GM12878 (cell line): ENCODE results near the gene SH2D5. TPM values are rescaled to one million over a fixed set of nuclear protein-coding genes. Genes with fewer than 3 reads are reported as not detected.

Source experiments
- ATAC-seq: fragments of 200-7000 bp; cut with Tn5 transposase; 3 replicates; pipeline ENCODE4 v1.9.1; 2020; ENCODE audit warnings: mild to moderate bottlenecking, moderate library complexity
- BruUV-seq: library from RNA; stranded (reverse); fragments of 400-500 nt; replicated peaks from 2 replicates; lab custom pipeline; 2021; lab: Mats Ljungman, UMichigan
- CTCF ChIA-PET: fragments of 300-600 bp; sonication (Branson Sonifier 250); formaldehyde crosslinking; extraction: SDS; loops from one replicate; lab custom pipeline; 2021; ENCODE audit warnings: inconsistent platforms; lab: Yijun Ruan, JAX
- POLR2A ChIA-PET: fragments of 350-600 bp; formaldehyde crosslinking; extraction: SDS; loops from one replicate; lab custom pipeline; 2021; ENCODE audit warnings: inconsistent platforms; lab: Charles Lee
- RAD21 ChIA-PET: fragments of 300-600 bp; sonication (Branson Sonifier 250); formaldehyde crosslinking; loops from one replicate; lab custom pipeline; 2023; ENCODE audit warnings: antibody characterized with exemption; ENCODE audit not compliant: unreplicated experiment; lab: Charles Lee
- SMC1A ChIA-PET: fragments of 300-600 bp; sonication (Branson Sonifier 250); formaldehyde crosslinking; loops from one replicate; lab custom pipeline; 2023; ENCODE audit not compliant: unreplicated experiment, uncharacterized antibody; lab: Charles Lee
- DNase-seq: peaks from one replicate; pipeline ENCODE4 v3.0.0-alpha.2; 2011; ENCODE audit warnings: low read depth, low spot score
- FAIRE-seq: peaks from 3 replicates; lab custom pipeline; 2011; peaks lifted over from hg19 to GRCh38; lab: Jason Lieb, UNC
- H2AFZ ChIP-seq: 2 replicates; pipeline ENCODE4 v1.6.0; 2011; ENCODE audit warnings: low read depth, low read length, control low read depth; ENCODE audit not compliant: control insufficient read depth
- H3K27ac ChIP-seq: 2 replicates; pipeline ENCODE4 v1.5.1; 2011; ENCODE audit warnings: control low read depth; ENCODE audit not compliant: control insufficient read depth, insufficient read depth
- H3K27me3 ChIP-seq, 2 experiments: replicated peaks in 1 of 2; 2 replicates each; pipeline versions ENCODE4 v1.6.0 to v1.6.1; 2011; ENCODE audit warnings: low read length in 1 of 2; ENCODE audit not compliant: control insufficient read depth in 2 of 2, insufficient read depth in 2 of 2
- H3K36me3 ChIP-seq, 2 experiments: 2 replicates each; pipeline ENCODE4 v1.5.1; 2011; ENCODE audit warnings: low read length in 1 of 2; ENCODE audit not compliant: control insufficient read depth in 2 of 2, insufficient read depth in 2 of 2
- H3K4me1 ChIP-seq: 2 replicates; pipeline ENCODE4 v1.6.1; 2011; ENCODE audit warnings: mild to moderate bottlenecking, low read length, moderate library complexity, mixed read lengths; ENCODE audit not compliant: control insufficient read depth, insufficient read depth
- H3K4me2 ChIP-seq: 2 replicates; pipeline ENCODE4 v1.6.0; 2011; ENCODE audit warnings: control low read depth; ENCODE audit not compliant: control insufficient read depth, insufficient read depth
- H3K4me3 ChIP-seq: fragments of 200-600 bp; sonication (generic); 2 replicates; pipeline ENCODE4 v1.5.1; 2016
- H3K79me2 ChIP-seq: 2 replicates; pipeline ENCODE4 v1.6.0; 2011; ENCODE audit warnings: low read length; ENCODE audit not compliant: control insufficient read depth, insufficient read depth
- H3K9ac ChIP-seq: 2 replicates; pipeline ENCODE4 v1.8.0; 2011; ENCODE audit warnings: low read length, control low read depth, mixed read lengths; ENCODE audit not compliant: control insufficient read depth, insufficient read depth
- H3K9me3 ChIP-seq: replicated peaks from 3 replicates; pipeline ENCODE4 v1.5.1; 2011; ENCODE audit warnings: mild to moderate bottlenecking, low read length; ENCODE audit not compliant: control insufficient read depth, insufficient read depth
- H4K20me1 ChIP-seq: 2 replicates; pipeline ENCODE4 v1.6.0; 2011; ENCODE audit not compliant: control insufficient read depth, insufficient read depth
- BACH1 ChIP-seq: fragments of 450-650 bp; IDR thresholded peaks from 2 replicates; pipeline ENCODE4 v1.6.1; 2017; ENCODE audit warnings: mild to moderate bottlenecking, borderline replicate concordance
- EED ChIP-seq: sonication (generic); IDR thresholded peaks from 2 replicates; pipeline ENCODE4 v1.6.1; 2016; ENCODE audit warnings: antibody characterized with exemption, low read depth
- FOXK2 ChIP-seq: fragments of 450-650 bp; IDR thresholded peaks from 2 replicates; pipeline ENCODE4 v1.6.1; 2017; ENCODE audit warnings: mild to moderate bottlenecking, moderate library complexity
- HDAC6 ChIP-seq: fragments of 200-600 bp; sonication (generic); IDR thresholded peaks from one replicate; pipeline ENCODE4 v1.8.0; 2017; ENCODE audit warnings: antibody characterized with exemption; ENCODE audit not compliant: unreplicated experiment
- NFYA ChIP-seq: IDR thresholded peaks from 2 replicates; pipeline ENCODE4 v1.6.1; 2011; ENCODE audit warnings: low read depth, mild to moderate bottlenecking, low read length, improper control_type of control experiment, borderline replicate concordance
- NR2C1 ChIP-seq: fragments of 450-650 bp; IDR thresholded peaks from 2 replicates; pipeline ENCODE4 v1.6.1; 2017; ENCODE audit warnings: antibody characterized with exemption, mild to moderate bottlenecking, moderate library complexity
- ZSCAN29 ChIP-seq: fragments of 450-650 bp; IDR thresholded peaks from 2 replicates; pipeline ENCODE4 v1.6.1; 2017; ENCODE audit warnings: mild to moderate bottlenecking, moderate library complexity
- WGBS: methylation state at CpG from one replicate; pipeline ENCODE4 v1.1.6; 2016; ENCODE audit warnings: low lambda C conversion rate; ENCODE audit not compliant: insufficient replicate concordance, insufficient coverage; ENCODE audit errors: missing lambda C conversion rate; 5-methylcytosine and 5-hydroxymethylcytosine counted together
- in situ Hi-C: fragments of 300-500 bp; cut with MboI; formaldehyde crosslinking; loops from 9 replicates; pipeline ENCODE4 v1.14.3; 2018; ENCODE audit warnings: mixed read lengths
- intact Hi-C: fragments of 100-400 bp; cut with micrococcal nuclease; formaldehyde crosslinking; loops from one replicate; pipeline ENCODE4 v1.14.2; 2022; ENCODE audit not compliant: unreplicated experiment
- polyA plus RNA-seq, 11 experiments: library from polyadenylated mRNA; depleted of rRNA in 4 of 11; unstranded in 6 of 11; stranded (reverse) in 5 of 11; fragments of >200 nt; fragmentation: Nextera tagmentation in 4 of 11; fragmentation: Illumina TruSeq in 1 of 11; extraction: Ambion mirVana in 4 of 11; extraction: Trizol in 1 of 11; gene quantifications; 1 replicate in 1 of 11; 2 replicates in 10 of 11; pipeline versions ENCODE4 v1.2.1 to v1.2.3, GENCODE V29; 2011 to 2016; ENCODE audit warnings: inconsistent platforms in 2 of 11, missing spikeins in 2 of 11, low read depth in 1 of 11
- total RNA-seq, 4 experiments: library from RNA; depleted of rRNA in 3 of 4; stranded (reverse); fragments of >200 nt in 3 of 4; fragmentation: Illumina TruSeq in 1 of 4; extraction: Trizol in 1 of 4; gene quantifications; 2 replicates each; pipeline versions ENCODE4 v1.2.1 to v1.2.3, GENCODE V29; 2013 to 2021
- TF ChIP-seq, protein P1 (sequence below): fragments of 450-650 bp; IDR thresholded peaks from 2 replicates; pipeline ENCODE4 v1.6.1; 2014; ENCODE audit warnings: mild to moderate bottlenecking
- TF ChIP-seq, protein P2 (sequence below): fragments of 150-350 bp; IDR thresholded peaks from 2 replicates; pipeline ENCODE4 v1.6.1; 2014; ENCODE audit warnings: mild to moderate bottlenecking, low read depth, low read length
- TF ChIP-seq, protein P3 (sequence below): IDR thresholded peaks from 2 replicates; pipeline ENCODE4 v1.6.1; 2012; ENCODE audit warnings: low read depth, low read length, improper control_type of control experiment

SH2D5 gene
- total and polyA plus RNA-seq, 10 of the 15 experiments (the other 5 are each of a cell fraction or from before 2014, with no cell fraction given): 0.03 to 0.62 (median 0.20) TPM; not detected in 3

DNA sequence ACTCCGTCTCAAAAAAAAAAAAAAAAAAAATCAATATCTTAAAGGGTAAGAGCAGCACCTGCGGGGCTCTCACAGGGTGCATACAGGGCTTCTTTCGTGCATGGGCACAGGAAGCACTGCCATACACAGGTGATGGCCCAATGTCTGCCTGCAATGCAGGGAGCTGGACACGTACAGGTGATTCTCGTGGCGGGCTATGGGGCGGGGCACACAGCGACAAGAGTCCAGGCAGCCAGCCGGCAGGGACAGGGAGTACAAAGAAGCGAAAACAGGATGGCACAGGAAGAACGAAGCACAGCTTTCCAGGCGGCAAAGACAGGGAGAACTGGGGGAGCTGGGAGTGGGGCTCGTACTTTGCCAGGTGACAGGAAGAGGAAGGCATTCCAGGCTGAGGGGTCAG lies 16.3 kb downstream of the SH2D5 start:
- Histone ChIP-seq H3K9me3 (no peaks in the 10 kb centered on the region; the same call in 2 of the 3 replicates), H3K27me3 (peaks cover 0 to 5% of the 10 kb centered on the region in 2 experiments; a peak in 1 of 4 replicates), H3K27ac (no peak overlapping the region), H3K9ac (no peak overlapping the region), H3K36me3 (no peaks in the 10 kb centered on the region), H3K4me3 (no peak overlapping the region)
- intact Hi-C loops: no loop called here
- CTCF ChIA-PET: no interaction called here
- no peak for FAIRE-seq
- TF ChIP-seq, protein P1, sequence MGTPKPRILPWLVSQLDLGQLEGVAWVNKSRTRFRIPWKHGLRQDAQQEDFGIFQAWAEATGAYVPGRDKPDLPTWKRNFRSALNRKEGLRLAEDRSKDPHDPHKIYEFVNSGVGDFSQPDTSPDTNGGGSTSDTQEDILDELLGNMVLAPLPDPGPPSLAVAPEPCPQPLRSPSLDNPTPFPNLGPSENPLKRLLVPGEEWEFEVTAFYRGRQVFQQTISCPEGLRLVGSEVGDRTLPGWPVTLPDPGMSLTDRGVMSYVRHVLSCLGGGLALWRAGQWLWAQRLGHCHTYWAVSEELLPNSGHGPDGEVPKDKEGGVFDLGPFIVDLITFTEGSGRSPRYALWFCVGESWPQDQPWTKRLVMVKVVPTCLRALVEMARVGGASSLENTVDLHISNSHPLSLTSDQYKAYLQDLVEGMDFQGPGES: no peak
- no peak for TF ChIP-seq NFYA
- no peak for TF ChIP-seq ZSCAN29
- no peak for TF ChIP-seq HDAC6
- TF ChIP-seq, protein P2, sequence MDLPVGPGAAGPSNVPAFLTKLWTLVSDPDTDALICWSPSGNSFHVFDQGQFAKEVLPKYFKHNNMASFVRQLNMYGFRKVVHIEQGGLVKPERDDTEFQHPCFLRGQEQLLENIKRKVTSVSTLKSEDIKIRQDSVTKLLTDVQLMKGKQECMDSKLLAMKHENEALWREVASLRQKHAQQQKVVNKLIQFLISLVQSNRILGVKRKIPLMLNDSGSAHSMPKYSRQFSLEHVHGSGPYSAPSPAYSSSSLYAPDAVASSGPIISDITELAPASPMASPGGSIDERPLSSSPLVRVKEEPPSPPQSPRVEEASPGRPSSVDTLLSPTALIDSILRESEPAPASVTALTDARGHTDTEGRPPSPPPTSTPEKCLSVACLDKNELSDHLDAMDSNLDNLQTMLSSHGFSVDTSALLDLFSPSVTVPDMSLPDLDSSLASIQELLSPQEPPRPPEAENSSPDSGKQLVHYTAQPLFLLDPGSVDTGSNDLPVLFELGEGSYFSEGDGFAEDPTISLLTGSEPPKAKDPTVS: no peak
- no peak for TF ChIP-seq FOXK2
- no peak for TF ChIP-seq EED
- TF ChIP-seq, protein P3, sequence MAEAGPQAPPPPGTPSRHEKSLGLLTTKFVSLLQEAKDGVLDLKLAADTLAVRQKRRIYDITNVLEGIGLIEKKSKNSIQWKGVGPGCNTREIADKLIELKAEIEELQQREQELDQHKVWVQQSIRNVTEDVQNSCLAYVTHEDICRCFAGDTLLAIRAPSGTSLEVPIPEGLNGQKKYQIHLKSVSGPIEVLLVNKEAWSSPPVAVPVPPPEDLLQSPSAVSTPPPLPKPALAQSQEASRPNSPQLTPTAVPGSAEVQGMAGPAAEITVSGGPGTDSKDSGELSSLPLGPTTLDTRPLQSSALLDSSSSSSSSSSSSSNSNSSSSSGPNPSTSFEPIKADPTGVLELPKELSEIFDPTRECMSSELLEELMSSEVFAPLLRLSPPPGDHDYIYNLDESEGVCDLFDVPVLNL: no peak
- no peak for TF ChIP-seq NR2C1
- no peak for TF ChIP-seq BACH1
- TF ChIP-seq, all 136 proteins: peak for 0
- RAD21 ChIA-PET: no interaction called here
- no peaks in the 10 kb centered on the region for H4K20me1 ChIP-seq
- H3K4me1 ChIP-seq: no peaks in the 10 kb centered on the region
- no peak for ATAC-seq
- H3K4me2 ChIP-seq: no peak overlapping the region
- POLR2A ChIA-PET: interaction anchor here (0.5 kb wide), 1 partner anchor 69 kb away, joined by 4 read pairs; no protein-coding TSS in a partner anchor
- SMC1A ChIA-PET: no interaction called here
- no TSS peak for BruUV-seq
- no peak for DNase-seq
- no peak overlapping the region for H2AFZ ChIP-seq
- WGBS: 75% methylated on average over 12 of the region's 13 CpGs
- in situ Hi-C loops: no loop called here
- no peaks in the 10 kb centered on the region for H3K79me2 ChIP-seq
